GM21360 (cell line): ENCODE results near the gene MAP3K10.
"Not testable (repeated sequence)": the region's sequence is repeated elsewhere in the genome, so short reads cannot be mapped to it uniquely, and the experiment has no call there.

Experiments
- ATAC-seq: cut with Tn5 transposase; IDR thresholded peaks from one replicate; pipeline ENCODE4 v1.9.1; 2021; ENCODE audit warnings: mild to moderate bottlenecking, moderate library complexity; ENCODE audit not compliant: unreplicated experiment

The MAP3K10 gene

GRCh38 chr19:40190891-40191835 lies at the start of gene MAP3K10:
TSS of gene MAP3K10 (plus strand) at chr19:40191426. CDS start at chr19:40192032, 606 bp downstream.
- ATAC-seq = peak; percentile 73

DNA sequence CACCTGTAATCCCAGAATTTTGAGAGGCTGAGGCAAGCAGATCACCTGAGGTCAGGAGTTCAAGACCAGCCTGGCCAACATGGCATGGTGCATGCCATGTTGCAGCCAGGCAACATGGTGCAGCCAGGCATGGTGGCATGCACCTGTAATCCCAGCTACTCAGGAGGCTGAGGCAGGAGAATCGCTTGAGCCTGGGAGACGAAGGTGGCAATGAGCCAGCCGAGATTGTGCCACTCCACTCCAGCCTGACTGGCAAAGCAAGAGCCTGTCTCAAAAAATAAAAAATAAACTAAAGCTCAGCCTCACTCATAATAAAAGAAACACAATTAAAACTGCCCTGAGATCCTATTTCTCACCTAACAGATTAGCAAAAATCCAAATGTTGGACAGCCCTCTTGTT lies 49.7 kb upstream of the MAP3K10 start:
- no peak for ATAC-seq

- no peak for ATAC-seq
Measured at GRCh38 chr19:40143612-40144011, 47.6 kb upstream of the MAP3K10 start.

DNA sequence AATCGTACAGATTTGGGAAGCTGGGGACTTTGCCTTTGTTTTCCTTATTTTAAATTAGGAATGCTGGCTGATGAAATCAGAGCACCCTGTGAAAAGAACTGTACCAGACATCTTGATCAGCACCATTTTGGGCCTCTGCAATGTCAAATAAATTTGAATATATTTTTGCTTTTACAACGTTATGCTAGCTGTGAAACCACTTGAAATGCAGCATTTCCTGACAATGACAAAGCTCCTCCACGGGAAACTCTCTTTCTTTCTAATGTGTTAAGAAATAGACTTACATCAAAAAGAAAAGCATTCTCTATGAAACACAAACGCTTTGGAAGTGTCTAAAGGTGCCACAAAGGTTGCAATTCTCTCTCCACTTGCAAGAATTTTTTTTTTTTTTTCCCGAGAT lies 47.1 kb upstream of the MAP3K10 start:
- no peak for ATAC-seq

DNA sequence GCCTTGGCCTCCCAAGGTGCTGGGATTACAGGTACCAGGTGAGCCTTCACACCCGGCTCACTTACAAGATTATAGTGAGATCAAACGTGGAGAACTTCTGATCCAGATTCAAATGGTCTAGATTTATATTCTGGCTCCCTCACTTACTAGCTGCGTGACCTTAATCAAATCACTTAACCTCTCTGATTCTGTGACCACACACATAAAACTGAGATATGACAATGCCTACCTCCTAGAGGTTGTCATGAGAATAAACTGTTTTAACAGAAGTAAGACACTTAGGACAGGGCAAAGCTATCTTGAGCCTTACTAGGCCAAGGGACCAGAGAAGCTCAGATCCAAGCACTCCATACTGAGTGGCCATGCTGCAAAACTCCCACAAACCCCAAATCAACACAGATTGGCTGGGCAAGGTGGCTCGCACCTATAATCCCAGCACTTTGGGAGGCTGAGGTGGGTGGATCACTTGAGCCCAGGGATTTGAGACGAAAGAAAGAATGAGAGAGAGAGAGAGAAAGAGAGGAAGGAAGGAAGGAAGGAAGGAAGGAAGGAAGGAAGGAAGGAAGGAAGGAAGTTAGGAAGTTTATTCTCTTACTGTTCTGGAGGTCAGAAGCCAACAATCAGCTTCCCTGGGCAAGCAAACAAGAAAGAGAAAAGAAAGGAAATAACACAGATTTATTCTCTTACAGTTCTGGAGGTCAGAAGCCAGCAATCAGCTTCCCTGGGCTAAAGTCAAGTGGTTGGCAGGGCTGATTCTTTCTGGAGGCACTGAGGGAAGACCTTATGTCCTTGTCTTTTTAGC lies 46.1 kb upstream of the MAP3K10 start:
- ATAC-seq = no peak

DNA sequence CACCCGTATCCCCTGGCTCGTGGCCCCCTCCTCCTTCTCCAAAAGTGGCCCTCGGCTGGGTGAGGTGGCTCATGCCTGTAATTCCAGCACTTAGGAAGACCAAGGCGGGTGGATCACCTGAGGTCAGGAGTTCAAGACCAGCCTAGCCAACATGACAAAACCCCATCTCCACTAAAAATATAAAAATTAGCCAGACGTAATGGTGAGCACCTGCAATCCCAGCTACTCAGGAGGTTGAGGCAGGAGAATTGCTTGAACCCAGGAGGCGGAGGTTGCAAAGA lies 45.5 kb upstream of the MAP3K10 start:
- ATAC-seq = not testable (repeated sequence)

GRCh38 chr19:40147338-40147692 lies 43.9 kb upstream of the MAP3K10 start:
- no peak for ATAC-seq

DNA sequence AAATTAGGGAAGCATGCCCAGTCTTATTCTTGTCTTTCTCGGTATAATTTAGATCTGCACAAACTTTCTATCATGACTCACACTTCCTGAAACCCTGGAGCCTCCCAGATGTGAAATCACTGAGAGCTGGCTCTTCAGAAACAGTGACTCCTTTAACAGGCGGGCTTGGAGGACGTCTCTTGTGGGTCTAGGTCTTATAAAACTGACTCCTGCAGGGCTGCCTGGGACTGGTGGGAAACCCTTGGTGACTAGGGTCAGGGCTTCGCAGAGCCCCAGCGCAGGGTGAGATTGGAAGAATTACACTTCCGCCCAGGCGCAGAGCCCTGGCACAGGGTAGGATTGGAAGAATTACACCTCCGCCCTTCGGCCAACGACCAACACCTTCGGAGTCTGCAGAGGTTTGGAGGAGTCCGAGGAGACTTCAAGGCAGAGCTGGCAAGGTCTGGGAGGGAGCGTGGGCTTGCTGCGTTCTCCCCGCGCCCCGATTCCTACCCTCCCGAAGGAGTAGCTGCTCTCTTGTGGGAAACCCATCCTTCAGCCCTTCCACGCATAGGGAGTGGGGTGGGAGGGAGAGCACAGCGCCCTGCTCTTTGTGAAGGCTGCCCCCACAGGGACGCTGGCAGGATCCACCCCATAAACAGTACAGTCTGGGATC lies 43.4 kb upstream of the MAP3K10 start:
- ATAC-seq = no peak

- ATAC-seq = no peak
Measured at GRCh38 chr19:40149501-40149900, 41.7 kb upstream of the MAP3K10 start.

- no peak for ATAC-seq
Measured at GRCh38 chr19:40150170-40150569, 41.1 kb upstream of the MAP3K10 start.

DNA sequence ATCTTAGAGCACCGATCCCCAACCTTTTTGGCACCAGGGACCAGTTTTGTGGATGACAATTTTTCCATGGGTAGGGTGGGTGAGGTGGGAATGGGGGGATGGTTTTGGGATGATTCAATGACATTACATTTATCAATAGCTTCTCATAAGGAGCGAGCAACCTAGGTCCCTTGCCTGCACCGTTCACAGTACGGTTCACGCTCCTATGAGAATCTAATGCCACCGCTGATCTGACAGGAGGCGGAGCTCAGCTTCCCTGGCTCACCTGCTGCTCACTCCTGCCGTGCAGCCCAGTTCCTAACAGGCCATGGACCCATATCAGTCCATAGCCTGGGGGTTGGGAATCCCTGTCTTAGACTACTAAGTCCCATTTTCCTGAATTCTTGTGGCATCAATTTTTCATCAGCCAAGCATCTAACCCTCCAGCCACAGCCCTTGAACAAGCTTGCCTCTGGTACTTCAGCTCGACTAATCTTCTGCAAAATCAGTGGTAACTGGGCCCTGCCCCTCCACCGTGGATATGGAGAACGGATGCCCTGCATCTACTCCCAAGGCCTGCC lies 37.0 kb upstream of the MAP3K10 start:
- no peak for ATAC-seq

- no peak for ATAC-seq
Measured at GRCh38 chr19:40155749-40156265, 35.4 kb upstream of the MAP3K10 start.

DNA sequence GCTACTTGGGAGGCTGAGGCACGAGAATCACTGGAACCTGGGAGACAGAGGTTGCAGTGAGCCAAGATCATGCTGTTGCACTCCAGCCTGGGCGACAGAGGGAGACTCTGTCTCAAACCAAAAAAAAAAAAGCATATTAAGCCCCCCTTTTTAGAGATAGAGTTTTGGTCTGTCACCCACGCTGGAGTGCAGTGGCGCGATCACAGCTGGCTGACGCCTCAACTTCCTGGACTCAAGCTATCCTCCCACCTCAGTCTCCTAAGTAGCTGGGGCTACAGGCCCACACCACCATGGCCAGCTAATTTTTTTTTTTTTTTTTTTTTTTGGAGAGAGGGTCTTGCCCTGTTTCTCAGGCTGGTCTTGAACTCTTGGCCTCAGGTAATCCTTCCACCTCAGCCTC lies 34.2 kb upstream of the MAP3K10 start:
- ATAC-seq = no peak

DNA sequence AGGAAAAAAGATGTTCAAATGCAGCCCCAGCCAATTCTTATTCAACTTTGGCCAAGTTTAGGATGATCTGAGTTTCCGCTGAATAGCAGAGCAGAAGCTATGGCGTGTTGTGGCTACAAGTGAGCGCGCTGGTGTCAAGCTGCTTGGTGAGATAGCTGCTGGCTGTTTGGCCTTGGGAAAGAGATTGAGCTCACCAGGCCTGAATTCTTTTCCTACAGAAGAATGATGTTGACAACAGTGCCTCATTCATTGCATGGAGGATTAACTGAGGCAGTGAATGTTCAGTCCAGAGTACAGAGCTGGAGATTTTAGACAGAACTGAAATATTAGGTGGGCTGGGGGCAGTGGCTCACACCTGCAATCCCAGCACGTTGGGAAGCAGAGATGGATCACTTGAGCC lies 31.5 kb upstream of the MAP3K10 start:
- ATAC-seq = no peak

DNA sequence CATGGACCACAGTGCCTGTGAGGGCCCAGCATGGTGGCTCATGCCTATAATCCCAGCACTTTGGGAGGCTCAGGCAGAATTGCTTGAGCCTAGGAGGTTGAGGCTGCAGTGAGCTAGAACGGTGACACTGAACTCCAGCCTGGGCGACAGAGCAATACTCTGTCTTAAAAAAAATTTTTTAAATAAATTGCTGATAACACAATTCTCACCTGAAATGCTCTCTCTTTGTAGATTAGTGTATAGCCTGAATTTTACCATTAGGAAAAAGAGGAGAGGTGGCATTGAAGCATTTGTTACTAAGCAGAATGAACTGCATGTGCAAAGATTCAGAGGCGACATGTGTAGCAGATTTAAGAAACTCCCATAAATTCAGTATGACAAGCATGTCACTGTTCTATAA lies 29.1 kb upstream of the MAP3K10 start:
- no peak for ATAC-seq

DNA sequence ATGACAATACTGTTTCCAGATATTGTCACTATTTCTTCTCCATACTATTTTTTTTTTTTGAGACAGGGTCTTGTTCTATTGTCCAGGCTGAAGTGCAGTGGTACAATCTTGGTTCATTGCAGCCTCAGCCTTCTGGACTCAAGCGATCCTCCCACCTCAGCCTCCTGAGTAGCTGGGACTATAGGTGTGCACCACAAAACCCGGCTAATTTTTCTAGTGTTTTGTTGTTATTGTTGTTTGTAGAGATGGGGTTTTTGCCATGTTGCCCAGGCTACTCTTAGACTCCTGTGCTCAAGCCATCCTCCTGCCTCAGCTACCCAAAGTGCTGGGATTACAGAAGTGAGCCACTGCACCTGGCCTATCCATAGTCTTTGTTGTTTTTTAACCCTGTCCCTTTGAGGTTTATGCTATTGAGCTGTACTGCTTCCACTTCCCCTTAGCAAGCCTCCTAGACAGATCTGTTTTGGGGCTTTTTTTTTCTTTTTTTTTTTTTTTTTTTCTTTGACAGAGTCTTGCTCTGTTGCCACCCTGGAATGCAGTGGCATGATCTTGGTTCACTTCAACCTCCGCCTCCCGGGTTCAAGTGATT lies 27.6 kb upstream of the MAP3K10 start:
- no peak for ATAC-seq

- no peak for ATAC-seq
Measured at GRCh38 chr19:40165362-40165937, 25.8 kb upstream of the MAP3K10 start.

DNA sequence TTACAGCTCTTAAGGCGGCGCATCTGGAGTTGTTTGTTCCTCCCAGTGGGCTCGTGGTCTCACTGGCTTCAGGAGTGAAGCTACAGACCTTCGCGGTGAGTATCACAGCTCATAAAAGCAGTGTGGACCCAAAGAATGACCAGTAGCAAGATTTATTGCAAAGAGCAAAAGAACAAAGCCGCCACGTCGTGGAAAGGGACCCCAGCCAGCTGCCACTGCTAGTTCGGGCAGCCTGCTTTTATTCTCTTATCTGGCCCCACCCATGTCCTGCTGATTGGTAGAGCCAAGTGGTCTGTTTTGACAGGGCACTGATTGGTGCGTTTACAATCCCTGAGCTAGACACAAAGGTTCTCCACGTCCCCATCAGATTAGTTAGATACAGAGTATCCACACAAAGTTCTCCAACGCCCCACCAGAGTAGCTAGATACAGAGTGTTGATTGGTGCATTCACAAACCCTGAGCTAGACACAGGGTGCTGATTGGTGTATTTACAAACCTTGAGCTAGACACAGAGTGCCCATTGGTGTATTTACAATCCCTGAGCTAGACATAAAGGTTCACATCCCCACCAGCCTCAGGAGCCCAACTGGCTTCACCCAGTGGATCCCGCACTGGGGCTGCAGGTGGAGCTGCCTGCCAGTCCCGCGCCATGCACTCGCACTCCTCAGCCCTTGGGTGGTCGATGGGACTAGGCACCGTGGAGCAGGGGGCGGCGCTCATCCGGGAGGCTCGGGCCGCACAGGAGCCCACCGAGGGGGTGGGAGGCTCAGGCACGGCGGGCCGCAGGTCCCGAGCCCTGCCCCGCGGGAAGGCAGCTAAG lies 21.5 kb upstream of the MAP3K10 start:
- ATAC-seq = not testable (repeated sequence)

DNA sequence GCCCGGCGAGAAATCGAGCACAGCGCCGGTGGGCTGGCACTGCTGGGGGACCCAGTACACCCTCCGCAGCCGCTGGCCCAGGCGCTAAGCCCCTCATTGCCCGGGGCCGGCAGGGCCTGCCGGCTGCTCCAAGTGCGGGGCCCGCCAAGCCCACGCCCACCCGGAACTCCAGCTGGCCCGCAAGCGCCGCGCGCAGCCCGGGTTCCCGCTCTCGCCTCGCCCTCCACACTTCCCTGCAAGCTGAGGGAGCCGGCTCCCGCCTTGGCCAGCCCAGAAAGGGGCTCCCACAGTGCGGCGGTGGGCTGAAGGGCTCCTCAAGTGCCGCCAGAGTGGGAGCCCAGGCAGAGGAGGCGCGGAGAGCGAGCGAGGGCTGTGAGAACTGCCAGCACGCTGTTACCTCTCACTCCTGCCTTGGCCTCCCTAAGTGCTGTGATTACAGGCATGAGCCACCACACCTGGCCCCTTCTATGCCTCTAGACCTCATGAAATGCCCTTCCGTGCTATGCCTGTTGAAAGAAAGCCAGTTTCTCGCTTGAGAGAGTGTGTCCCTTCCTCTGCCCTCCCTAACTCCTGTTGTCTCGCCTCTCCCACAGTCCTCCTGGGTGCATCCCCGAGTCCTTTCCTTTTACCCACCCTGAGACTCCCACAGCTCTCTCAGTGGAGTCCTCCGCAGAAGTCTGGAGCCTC lies 20.8 kb upstream of the MAP3K10 start:
- ATAC-seq = not testable (repeated sequence)
